HCT116 (cell line): Measurements from ENCODE around the gene EVL.

ENCODE experiments used
- EGR1 ChIP-seq: IDR thresholded peaks from 2 replicates; pipeline ENCODE4 v1.6.1; 2012; ENCODE audit warnings: low read depth
- EZH2 ChIP-seq: fragments of 200-600 bp; sonication (generic); IDR thresholded peaks from 2 replicates; pipeline ENCODE4 v1.6.1; 2017; ENCODE audit warnings: antibody characterized with exemption, mixed run types
- FOSL1 ChIP-seq: IDR thresholded peaks from 2 replicates; pipeline ENCODE4 v1.6.1; 2012; ENCODE audit warnings: low read depth
- JUND ChIP-seq: IDR thresholded peaks from 2 replicates; pipeline ENCODE4 v1.6.1; 2012
- POLR2A ChIP-seq: IDR thresholded peaks from 2 replicates; pipeline ENCODE4 v1.7.0; 2011; ENCODE audit warnings: borderline replicate concordance; ENCODE audit not compliant: insufficient read depth, insufficient read length; ENCODE audit errors: extremely low read depth
- POLR2AphosphoS5 ChIP-seq: IDR thresholded peaks from 2 replicates; pipeline ENCODE4 v1.6.1; 2011; ENCODE audit warnings: mild to moderate bottlenecking, low read depth, low read length, moderate library complexity
- RAD21 ChIP-seq: IDR thresholded peaks from 2 replicates; pipeline ENCODE4 v1.6.1; 2012; ENCODE audit warnings: low read depth, mild to moderate bottlenecking
- SP1 ChIP-seq: IDR thresholded peaks from 2 replicates; pipeline ENCODE4 v1.6.1; 2012; ENCODE audit warnings: low read depth
- YY1 ChIP-seq: IDR thresholded peaks from 2 replicates; pipeline ENCODE4 v1.6.1; 2011; ENCODE audit warnings: low read length, low read depth, moderate library complexity, mild to moderate bottlenecking; ENCODE audit not compliant: insufficient replicate concordance; ENCODE audit errors: extremely low read depth
- ZNF274 ChIP-seq: fragments of 200-500 bp; sonication (Bioruptor generic); IDR thresholded peaks from 2 replicates; pipeline ENCODE4 v1.6.1; 2014; ENCODE audit warnings: mild to moderate bottlenecking, low read depth, low read length, inconsistent platforms
- TF ChIP-seq, protein P1 (sequence below): IDR thresholded peaks from 2 replicates; pipeline ENCODE4 v1.6.1; 2012
- TF ChIP-seq, protein P2 (sequence below), 3 experiments: fragments of 200-600 bp in 1 of 3; sonication (generic) in 1 of 3; IDR thresholded peaks in 2 of 3; conservative IDR thresholded peaks in 1 of 3; 2 replicates each; pipeline ENCODE4 v1.5.1; 2012 to 2017; ENCODE audit warnings: low read depth in 2 of 3, low read length in 2 of 3, antibody characterized with exemption in 1 of 3, borderline replicate concordance in 1 of 3, control low read depth in 1 of 3, mild to moderate bottlenecking in 1 of 3, mixed read lengths in 1 of 3, mixed run types in 1 of 3, moderate library complexity in 1 of 3; ENCODE audit not compliant: insufficient read depth in 1 of 3
- TF ChIP-seq, protein P3 (sequence below): IDR thresholded peaks from 2 replicates; pipeline ENCODE4 v1.6.1; 2012
- TF ChIP-seq, protein P4 (sequence below): IDR thresholded peaks from 2 replicates; pipeline ENCODE4 v1.6.1; 2012; ENCODE audit warnings: low read depth

DNA sequence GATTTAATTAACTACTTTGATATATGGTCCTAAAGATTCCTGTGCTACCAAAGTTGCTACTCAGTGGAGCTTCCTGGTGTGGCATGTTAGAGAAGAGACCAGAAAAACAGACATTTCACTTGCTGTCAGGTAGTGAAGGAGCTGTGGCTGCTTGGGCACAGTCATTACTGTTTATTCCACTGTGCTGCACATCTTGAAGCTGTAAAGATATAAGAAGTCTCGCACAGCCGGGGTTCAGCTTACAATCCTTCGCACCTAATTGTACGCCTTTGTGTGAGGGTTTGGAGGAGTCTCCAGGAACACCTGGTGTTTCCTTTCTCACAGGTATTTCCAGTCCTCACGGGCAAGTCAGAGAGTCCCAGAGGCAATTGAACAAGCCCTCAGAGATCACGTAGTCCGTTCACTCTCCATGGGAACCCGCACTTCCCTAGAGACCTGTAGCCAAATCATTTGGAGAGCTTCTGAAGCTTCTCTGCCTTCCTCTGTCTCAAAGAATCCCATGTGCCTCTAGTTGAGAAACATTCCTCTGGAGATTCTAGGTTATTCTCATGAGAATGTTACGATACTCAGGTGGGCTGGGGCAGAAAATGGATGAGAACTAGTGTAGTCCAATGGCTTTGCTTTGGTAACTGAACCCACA is 4.1 kb downstream of the EVL start:
- TF ChIP-seq RAD21 (no peak), POLR2AphosphoS5 (no peak), FOSL1 (no peak), YY1 (no peak), ZNF274 (no peak), EZH2 (no peak), SP1 (no peak), POLR2A (no peak), EGR1 (no peak), JUND (no peak)
- TF ChIP-seq, protein P1, sequence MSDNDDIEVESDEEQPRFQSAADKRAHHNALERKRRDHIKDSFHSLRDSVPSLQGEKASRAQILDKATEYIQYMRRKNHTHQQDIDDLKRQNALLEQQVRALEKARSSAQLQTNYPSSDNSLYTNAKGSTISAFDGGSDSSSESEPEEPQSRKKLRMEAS: no peak
- TF ChIP-seq, protein P2, sequence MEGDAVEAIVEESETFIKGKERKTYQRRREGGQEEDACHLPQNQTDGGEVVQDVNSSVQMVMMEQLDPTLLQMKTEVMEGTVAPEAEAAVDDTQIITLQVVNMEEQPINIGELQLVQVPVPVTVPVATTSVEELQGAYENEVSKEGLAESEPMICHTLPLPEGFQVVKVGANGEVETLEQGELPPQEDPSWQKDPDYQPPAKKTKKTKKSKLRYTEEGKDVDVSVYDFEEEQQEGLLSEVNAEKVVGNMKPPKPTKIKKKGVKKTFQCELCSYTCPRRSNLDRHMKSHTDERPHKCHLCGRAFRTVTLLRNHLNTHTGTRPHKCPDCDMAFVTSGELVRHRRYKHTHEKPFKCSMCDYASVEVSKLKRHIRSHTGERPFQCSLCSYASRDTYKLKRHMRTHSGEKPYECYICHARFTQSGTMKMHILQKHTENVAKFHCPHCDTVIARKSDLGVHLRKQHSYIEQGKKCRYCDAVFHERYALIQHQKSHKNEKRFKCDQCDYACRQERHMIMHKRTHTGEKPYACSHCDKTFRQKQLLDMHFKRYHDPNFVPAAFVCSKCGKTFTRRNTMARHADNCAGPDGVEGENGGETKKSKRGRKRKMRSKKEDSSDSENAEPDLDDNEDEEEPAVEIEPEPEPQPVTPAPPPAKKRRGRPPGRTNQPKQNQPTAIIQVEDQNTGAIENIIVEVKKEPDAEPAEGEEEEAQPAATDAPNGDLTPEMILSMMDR (IDR thresholded peaks at IDR 0.05 in 2 of 3, conservative IDR thresholded peaks at IDR 0.05 in 1 of 3; ENCODE audit: borderline replicate concordance in 1 of 3, insufficient read depth in 1 of 3, low read depth in 2 of 3, low read length in 2 of 3): no peak
- TF ChIP-seq, protein P3, sequence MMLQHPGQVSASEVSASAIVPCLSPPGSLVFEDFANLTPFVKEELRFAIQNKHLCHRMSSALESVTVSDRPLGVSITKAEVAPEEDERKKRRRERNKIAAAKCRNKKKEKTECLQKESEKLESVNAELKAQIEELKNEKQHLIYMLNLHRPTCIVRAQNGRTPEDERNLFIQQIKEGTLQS: no peak
- TF ChIP-seq, protein P4, sequence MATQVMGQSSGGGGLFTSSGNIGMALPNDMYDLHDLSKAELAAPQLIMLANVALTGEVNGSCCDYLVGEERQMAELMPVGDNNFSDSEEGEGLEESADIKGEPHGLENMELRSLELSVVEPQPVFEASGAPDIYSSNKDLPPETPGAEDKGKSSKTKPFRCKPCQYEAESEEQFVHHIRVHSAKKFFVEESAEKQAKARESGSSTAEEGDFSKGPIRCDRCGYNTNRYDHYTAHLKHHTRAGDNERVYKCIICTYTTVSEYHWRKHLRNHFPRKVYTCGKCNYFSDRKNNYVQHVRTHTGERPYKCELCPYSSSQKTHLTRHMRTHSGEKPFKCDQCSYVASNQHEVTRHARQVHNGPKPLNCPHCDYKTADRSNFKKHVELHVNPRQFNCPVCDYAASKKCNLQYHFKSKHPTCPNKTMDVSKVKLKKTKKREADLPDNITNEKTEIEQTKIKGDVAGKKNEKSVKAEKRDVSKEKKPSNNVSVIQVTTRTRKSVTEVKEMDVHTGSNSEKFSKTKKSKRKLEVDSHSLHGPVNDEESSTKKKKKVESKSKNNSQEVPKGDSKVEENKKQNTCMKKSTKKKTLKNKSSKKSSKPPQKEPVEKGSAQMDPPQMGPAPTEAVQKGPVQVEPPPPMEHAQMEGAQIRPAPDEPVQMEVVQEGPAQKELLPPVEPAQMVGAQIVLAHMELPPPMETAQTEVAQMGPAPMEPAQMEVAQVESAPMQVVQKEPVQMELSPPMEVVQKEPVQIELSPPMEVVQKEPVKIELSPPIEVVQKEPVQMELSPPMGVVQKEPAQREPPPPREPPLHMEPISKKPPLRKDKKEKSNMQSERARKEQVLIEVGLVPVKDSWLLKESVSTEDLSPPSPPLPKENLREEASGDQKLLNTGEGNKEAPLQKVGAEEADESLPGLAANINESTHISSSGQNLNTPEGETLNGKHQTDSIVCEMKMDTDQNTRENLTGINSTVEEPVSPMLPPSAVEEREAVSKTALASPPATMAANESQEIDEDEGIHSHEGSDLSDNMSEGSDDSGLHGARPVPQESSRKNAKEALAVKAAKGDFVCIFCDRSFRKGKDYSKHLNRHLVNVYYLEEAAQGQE: no peak
